HL-60 (cell line): ENCODE measurements around the gene CACNA1C.

Source experiments
- DNase-seq, 2 experiments: peaks; one replicate each; pipeline ENCODE4 v3.0.0-alpha.2; 2010 to 2020; ENCODE audit warnings: low read depth in 1 of 2, low spot score in 1 of 2
- H3K27ac ChIP-seq: fragments of 250-450 bp; sonication (Bioruptor Pico); replicated peaks from 2 replicates; pipeline ENCODE4 v1.5.1; 2020; ENCODE audit warnings: mild to moderate bottlenecking, moderate library complexity
- H3K27me3 ChIP-seq: fragments of 250-450 bp; sonication (Bioruptor Pico); 2 replicates; pipeline ENCODE4 v1.5.1; 2021; ENCODE audit warnings: mild to moderate bottlenecking, moderate library complexity; ENCODE audit not compliant: insufficient read depth, poor library complexity, severe bottlenecking
- H3K4me3 ChIP-seq: replicated peaks from 2 replicates; pipeline ENCODE4 v1.5.1; 2011; ENCODE audit warnings: mild to moderate bottlenecking, control low read depth, low read length; ENCODE audit not compliant: insufficient read depth
- GABPA ChIP-seq: IDR thresholded peaks from 2 replicates; pipeline ENCODE4 v1.6.1; 2012; ENCODE audit warnings: low read depth
- POLR2AphosphoS5 ChIP-seq: IDR thresholded peaks from 2 replicates; pipeline ENCODE4 v1.6.1; 2012; ENCODE audit warnings: low read depth
- SPI1 ChIP-seq: IDR thresholded peaks from 2 replicates; pipeline ENCODE4 v1.6.1; 2012; ENCODE audit warnings: low read depth, mild to moderate bottlenecking, borderline replicate concordance
- TF ChIP-seq, protein P1 (sequence below): IDR thresholded peaks from one replicate; pipeline ENCODE4 v1.5.1; 2011; ENCODE audit warnings: low read length, control low read depth, inconsistent platforms; ENCODE audit not compliant: insufficient read depth
- TF ChIP-seq, protein P2 (sequence below): IDR thresholded peaks from 2 replicates; pipeline ENCODE4 v1.6.1; 2012; ENCODE audit warnings: low read depth; ENCODE audit not compliant: insufficient replicate concordance

Gene CACNA1C

DNA sequence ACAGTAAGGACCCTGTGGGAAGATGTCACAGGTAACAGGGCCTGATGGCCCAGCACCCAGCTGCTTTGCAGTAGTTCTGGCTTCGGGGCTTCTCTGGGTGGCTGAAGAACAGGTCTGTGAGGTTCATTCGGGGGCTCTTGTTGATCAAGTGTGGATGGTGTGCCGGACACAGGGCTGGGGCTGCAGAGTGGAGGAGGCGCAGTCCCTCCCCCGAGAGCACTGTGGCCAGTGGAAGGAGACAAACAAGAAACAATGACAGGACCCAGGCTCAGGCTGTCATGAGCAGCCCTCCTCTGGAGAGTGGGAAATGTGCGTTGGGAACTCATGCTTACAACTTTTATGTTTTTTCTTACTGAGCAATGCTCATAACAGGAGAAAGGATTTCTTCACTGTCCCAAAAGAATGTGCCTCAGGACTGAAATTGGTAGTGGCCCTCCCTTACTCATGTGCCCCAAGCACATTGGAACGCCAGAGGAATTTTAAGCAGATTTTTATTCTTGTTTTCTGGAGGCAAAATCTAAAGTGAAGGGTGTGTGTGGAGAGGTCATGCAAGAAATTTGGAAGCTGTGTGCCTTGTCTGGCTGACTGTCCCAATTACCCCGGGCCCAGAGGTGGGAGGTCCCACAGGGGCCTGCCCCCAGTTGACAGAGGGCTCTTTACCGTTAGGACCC lies 233.8 kb downstream of the CACNA1C start:
- H3K4me3 ChIP-seq = no peak overlapping the region
- no peak for DNase-seq
- no peak overlapping the region for H3K27ac ChIP-seq
- H3K27me3 ChIP-seq = no peaks in the 10 kb centered on the region
- TF ChIP-seq POLR2AphosphoS5 (no peak), SPI1 (no peak)

DNA sequence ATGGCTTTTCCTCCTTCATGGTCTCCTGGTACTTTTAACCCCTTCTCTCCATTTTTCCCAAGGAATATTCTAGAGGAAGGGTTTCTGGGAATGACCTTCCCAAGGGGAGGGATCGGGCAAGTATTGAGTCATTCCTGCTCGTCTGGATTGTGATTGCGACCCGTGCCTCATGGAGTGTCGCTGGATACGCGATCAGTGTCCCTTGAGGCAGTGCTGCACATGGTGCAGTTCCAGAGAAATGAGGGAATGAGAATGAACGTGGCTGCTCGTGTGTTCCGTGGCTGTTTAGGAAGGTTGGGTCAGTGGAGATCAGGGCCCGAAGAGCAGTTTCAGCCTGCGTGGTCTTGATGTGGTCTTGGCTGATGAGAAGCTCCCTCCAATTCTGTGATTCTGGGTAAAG lies 234.4 kb downstream of the CACNA1C start:
- TF ChIP-seq, protein P1, sequence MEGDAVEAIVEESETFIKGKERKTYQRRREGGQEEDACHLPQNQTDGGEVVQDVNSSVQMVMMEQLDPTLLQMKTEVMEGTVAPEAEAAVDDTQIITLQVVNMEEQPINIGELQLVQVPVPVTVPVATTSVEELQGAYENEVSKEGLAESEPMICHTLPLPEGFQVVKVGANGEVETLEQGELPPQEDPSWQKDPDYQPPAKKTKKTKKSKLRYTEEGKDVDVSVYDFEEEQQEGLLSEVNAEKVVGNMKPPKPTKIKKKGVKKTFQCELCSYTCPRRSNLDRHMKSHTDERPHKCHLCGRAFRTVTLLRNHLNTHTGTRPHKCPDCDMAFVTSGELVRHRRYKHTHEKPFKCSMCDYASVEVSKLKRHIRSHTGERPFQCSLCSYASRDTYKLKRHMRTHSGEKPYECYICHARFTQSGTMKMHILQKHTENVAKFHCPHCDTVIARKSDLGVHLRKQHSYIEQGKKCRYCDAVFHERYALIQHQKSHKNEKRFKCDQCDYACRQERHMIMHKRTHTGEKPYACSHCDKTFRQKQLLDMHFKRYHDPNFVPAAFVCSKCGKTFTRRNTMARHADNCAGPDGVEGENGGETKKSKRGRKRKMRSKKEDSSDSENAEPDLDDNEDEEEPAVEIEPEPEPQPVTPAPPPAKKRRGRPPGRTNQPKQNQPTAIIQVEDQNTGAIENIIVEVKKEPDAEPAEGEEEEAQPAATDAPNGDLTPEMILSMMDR = no peak
- TF ChIP-seq, protein P2, sequence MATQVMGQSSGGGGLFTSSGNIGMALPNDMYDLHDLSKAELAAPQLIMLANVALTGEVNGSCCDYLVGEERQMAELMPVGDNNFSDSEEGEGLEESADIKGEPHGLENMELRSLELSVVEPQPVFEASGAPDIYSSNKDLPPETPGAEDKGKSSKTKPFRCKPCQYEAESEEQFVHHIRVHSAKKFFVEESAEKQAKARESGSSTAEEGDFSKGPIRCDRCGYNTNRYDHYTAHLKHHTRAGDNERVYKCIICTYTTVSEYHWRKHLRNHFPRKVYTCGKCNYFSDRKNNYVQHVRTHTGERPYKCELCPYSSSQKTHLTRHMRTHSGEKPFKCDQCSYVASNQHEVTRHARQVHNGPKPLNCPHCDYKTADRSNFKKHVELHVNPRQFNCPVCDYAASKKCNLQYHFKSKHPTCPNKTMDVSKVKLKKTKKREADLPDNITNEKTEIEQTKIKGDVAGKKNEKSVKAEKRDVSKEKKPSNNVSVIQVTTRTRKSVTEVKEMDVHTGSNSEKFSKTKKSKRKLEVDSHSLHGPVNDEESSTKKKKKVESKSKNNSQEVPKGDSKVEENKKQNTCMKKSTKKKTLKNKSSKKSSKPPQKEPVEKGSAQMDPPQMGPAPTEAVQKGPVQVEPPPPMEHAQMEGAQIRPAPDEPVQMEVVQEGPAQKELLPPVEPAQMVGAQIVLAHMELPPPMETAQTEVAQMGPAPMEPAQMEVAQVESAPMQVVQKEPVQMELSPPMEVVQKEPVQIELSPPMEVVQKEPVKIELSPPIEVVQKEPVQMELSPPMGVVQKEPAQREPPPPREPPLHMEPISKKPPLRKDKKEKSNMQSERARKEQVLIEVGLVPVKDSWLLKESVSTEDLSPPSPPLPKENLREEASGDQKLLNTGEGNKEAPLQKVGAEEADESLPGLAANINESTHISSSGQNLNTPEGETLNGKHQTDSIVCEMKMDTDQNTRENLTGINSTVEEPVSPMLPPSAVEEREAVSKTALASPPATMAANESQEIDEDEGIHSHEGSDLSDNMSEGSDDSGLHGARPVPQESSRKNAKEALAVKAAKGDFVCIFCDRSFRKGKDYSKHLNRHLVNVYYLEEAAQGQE = no peak
- TF ChIP-seq SPI1 (no peak), POLR2AphosphoS5 (no peak), GABPA (no peak)
- DNase-seq = no peak
- Histone ChIP-seq H3K27me3 (no peaks in the 10 kb centered on the region), H3K4me3 (no peak overlapping the region), H3K27ac (no peak overlapping the region)

- no peak for DNase-seq
- H3K4me3 ChIP-seq = no peak overlapping the region
- H3K27me3 ChIP-seq = no peaks in the 10 kb centered on the region
- H3K27ac ChIP-seq = no peak overlapping the region
- TF ChIP-seq, protein P1 = no peak
- no peak for TF ChIP-seq GABPA
- TF ChIP-seq SPI1 = no peak
- TF ChIP-seq POLR2AphosphoS5 = no peak
- TF ChIP-seq, protein P2 = no peak
These were observed 234.8 kb downstream of the CACNA1C start for GRCh38 chr12:2287589-2287988.

DNA sequence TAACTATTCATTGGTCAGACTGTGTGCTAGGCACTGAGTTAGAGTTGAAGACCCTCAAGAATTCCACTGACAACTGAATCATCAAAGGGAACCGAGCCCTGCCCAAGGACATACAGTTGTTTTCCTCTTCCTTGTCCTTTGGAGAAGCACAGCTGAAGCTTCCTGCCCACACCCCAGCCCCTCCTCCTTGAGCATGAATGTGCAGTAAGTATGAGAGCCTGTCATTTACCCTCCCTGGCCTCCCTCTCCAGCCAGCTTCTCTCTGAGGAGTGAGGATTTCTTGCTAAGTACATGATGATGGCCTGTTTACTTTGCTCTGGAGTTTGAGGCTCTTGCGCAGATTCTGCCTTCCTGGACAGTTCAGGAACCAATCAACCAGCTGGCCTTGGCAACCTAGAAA lies 235.2 kb downstream of the CACNA1C start:
- TF ChIP-seq, protein P1 = no peak
- TF ChIP-seq, protein P2 = no peak
- no peak for TF ChIP-seq SPI1
- TF ChIP-seq POLR2AphosphoS5 = no peak
- TF ChIP-seq GABPA = no peak
- Histone ChIP-seq H3K27ac (peak overlapping the region; percentile 15; the same call in 1 of the 2 replicates), H3K4me3 (no peak overlapping the region), H3K27me3 (no peaks in the 10 kb centered on the region)
- DNase-seq = peak; percentile 78 to 79
